WTC11 (cell line): ENCODE data around the gene CHRM3.

Source experiments
- CBFB ChIP-seq: sonication (generic); formaldehyde crosslinking; IDR thresholded peaks from 2 replicates; pipeline ENCODE4 v1.8.1; 2022; ENCODE audit warnings: mild to moderate bottlenecking, low read depth, missing genetic modification reagents
- ETV6 ChIP-seq: sonication (generic); formaldehyde crosslinking; IDR thresholded peaks from 2 replicates; pipeline ENCODE4 v1.8.1; 2022; ENCODE audit warnings: mild to moderate bottlenecking, missing genetic modification reagents
- GRHL2 ChIP-seq: fragments of 250-450 bp; sonication (Bioruptor Pico); IDR thresholded peaks from 2 replicates; pipeline ENCODE4 v1.8.0; 2022; ENCODE audit warnings: mild to moderate bottlenecking, moderate library complexity; ENCODE audit not compliant: insufficient replicate concordance, severe bottlenecking
- NFE2L1 ChIP-seq: sonication (generic); formaldehyde crosslinking; IDR thresholded peaks from 2 replicates; pipeline ENCODE4 v1.8.1; 2023; ENCODE audit warnings: missing genetic modification reagents
- SP1 ChIP-seq: sonication (generic); formaldehyde crosslinking; conservative IDR thresholded peaks from 2 replicates; pipeline ENCODE4 v1.8.1; 2022; ENCODE audit warnings: missing genetic modification reagents
- TP53 ChIP-seq: sonication (generic); formaldehyde crosslinking; IDR thresholded peaks from 2 replicates; pipeline ENCODE4 v1.8.1; 2023; ENCODE audit warnings: mild to moderate bottlenecking, missing genetic modification reagents
- TF ChIP-seq, protein P1 (sequence below): sonication (generic); formaldehyde crosslinking; IDR thresholded peaks from 2 replicates; pipeline ENCODE4 v1.8.0; 2022; ENCODE audit warnings: missing genetic modification reagents
- TF ChIP-seq, protein P2 (sequence below): fragments of 200-600 bp; IDR thresholded peaks from 2 replicates; pipeline ENCODE4 v1.8.0; 2022; ENCODE audit warnings: antibody characterized with exemption
- TF ChIP-seq, protein P3 (sequence below): fragments of 250-450 bp; sonication (Bioruptor Pico); IDR thresholded peaks from 2 replicates; pipeline ENCODE4 v1.9.0; 2021; ENCODE audit warnings: mild to moderate bottlenecking
- TF ChIP-seq, protein P4 (sequence below): sonication (generic); formaldehyde crosslinking; IDR thresholded peaks from 2 replicates; pipeline ENCODE4 v1.8.0; 2022; ENCODE audit warnings: mild to moderate bottlenecking, missing genetic modification reagents
- TF ChIP-seq, protein P5 (sequence below): sonication (generic); formaldehyde crosslinking; conservative IDR thresholded peaks from 2 replicates; pipeline ENCODE4 v1.8.1; 2022; ENCODE audit warnings: mild to moderate bottlenecking, missing genetic modification reagents
- TF ChIP-seq, protein P6 (sequence below): sonication (generic); formaldehyde crosslinking; IDR thresholded peaks from 2 replicates; pipeline ENCODE4 v1.8.0; 2022; ENCODE audit warnings: mild to moderate bottlenecking, missing genetic modification reagents

DNA sequence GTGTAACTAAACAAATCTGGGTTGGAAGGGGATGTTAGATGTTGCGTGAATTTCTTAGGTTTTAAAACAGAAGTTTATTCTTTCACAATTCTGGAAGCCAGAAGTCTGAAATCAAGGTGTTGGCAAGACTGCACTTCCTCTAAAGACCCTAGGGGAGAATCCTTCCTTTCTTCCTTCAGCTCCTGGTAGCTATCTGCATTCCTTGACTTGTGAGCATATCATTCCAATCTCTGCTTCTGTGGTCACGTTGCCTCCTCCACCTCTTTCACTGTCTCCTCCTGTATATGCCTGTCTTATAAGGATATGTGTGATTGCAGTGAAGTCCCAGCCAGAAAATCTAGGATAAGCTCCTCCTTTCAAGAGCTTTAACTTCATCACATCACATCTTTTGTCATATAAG, 7.7 kb downstream of the CHRM3 start:
- TF ChIP-seq, protein P1, sequence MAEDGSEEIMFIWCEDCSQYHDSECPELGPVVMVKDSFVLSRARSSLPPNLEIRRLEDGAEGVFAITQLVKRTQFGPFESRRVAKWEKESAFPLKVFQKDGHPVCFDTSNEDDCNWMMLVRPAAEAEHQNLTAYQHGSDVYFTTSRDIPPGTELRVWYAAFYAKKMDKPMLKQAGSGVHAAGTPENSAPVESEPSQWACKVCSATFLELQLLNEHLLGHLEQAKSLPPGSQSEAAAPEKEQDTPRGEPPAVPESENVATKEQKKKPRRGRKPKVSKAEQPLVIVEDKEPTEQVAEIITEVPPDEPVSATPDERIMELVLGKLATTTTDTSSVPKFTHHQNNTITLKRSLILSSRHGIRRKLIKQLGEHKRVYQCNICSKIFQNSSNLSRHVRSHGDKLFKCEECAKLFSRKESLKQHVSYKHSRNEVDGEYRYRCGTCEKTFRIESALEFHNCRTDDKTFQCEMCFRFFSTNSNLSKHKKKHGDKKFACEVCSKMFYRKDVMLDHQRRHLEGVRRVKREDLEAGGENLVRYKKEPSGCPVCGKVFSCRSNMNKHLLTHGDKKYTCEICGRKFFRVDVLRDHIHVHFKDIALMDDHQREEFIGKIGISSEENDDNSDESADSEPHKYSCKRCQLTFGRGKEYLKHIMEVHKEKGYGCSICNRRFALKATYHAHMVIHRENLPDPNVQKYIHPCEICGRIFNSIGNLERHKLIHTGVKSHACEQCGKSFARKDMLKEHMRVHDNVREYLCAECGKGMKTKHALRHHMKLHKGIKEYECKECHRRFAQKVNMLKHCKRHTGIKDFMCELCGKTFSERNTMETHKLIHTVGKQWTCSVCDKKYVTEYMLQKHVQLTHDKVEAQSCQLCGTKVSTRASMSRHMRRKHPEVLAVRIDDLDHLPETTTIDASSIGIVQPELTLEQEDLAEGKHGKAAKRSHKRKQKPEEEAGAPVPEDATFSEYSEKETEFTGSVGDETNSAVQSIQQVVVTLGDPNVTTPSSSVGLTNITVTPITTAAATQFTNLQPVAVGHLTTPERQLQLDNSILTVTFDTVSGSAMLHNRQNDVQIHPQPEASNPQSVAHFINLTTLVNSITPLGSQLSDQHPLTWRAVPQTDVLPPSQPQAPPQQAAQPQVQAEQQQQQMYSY (CRISPR knock-in tag) = no peak
- TF ChIP-seq, protein P2, sequence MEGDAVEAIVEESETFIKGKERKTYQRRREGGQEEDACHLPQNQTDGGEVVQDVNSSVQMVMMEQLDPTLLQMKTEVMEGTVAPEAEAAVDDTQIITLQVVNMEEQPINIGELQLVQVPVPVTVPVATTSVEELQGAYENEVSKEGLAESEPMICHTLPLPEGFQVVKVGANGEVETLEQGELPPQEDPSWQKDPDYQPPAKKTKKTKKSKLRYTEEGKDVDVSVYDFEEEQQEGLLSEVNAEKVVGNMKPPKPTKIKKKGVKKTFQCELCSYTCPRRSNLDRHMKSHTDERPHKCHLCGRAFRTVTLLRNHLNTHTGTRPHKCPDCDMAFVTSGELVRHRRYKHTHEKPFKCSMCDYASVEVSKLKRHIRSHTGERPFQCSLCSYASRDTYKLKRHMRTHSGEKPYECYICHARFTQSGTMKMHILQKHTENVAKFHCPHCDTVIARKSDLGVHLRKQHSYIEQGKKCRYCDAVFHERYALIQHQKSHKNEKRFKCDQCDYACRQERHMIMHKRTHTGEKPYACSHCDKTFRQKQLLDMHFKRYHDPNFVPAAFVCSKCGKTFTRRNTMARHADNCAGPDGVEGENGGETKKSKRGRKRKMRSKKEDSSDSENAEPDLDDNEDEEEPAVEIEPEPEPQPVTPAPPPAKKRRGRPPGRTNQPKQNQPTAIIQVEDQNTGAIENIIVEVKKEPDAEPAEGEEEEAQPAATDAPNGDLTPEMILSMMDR = no peak
- TF ChIP-seq, protein P3, sequence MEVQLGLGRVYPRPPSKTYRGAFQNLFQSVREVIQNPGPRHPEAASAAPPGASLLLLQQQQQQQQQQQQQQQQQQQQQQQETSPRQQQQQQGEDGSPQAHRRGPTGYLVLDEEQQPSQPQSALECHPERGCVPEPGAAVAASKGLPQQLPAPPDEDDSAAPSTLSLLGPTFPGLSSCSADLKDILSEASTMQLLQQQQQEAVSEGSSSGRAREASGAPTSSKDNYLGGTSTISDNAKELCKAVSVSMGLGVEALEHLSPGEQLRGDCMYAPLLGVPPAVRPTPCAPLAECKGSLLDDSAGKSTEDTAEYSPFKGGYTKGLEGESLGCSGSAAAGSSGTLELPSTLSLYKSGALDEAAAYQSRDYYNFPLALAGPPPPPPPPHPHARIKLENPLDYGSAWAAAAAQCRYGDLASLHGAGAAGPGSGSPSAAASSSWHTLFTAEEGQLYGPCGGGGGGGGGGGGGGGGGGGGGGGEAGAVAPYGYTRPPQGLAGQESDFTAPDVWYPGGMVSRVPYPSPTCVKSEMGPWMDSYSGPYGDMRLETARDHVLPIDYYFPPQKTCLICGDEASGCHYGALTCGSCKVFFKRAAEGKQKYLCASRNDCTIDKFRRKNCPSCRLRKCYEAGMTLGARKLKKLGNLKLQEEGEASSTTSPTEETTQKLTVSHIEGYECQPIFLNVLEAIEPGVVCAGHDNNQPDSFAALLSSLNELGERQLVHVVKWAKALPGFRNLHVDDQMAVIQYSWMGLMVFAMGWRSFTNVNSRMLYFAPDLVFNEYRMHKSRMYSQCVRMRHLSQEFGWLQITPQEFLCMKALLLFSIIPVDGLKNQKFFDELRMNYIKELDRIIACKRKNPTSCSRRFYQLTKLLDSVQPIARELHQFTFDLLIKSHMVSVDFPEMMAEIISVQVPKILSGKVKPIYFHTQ = no peak
- TF ChIP-seq TP53 (no peak), SP1 (CRISPR knock-in tag) (no peak), NFE2L1 (CRISPR knock-in tag) (no peak), GRHL2 (CRISPR knock-in tag) (no peak), CBFB (CRISPR knock-in tag) (no peak), ETV6 (no peak)
- TF ChIP-seq, protein P4, sequence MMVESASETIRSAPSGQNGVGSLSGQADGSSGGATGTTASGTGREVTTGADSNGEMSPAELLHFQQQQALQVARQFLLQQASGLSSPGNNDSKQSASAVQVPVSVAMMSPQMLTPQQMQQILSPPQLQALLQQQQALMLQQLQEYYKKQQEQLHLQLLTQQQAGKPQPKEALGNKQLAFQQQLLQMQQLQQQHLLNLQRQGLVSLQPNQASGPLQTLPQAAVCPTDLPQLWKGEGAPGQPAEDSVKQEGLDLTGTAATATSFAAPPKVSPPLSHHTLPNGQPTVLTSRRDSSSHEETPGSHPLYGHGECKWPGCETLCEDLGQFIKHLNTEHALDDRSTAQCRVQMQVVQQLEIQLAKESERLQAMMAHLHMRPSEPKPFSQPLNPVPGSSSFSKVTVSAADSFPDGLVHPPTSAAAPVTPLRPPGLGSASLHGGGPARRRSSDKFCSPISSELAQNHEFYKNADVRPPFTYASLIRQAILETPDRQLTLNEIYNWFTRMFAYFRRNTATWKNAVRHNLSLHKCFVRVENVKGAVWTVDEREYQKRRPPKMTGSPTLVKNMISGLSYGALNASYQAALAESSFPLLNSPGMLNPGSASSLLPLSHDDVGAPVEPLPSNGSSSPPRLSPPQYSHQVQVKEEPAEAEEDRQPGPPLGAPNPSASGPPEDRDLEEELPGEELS (CRISPR knock-in tag) = no peak
- TF ChIP-seq, protein P5, sequence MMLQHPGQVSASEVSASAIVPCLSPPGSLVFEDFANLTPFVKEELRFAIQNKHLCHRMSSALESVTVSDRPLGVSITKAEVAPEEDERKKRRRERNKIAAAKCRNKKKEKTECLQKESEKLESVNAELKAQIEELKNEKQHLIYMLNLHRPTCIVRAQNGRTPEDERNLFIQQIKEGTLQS (CRISPR knock-in tag) = no peak
- TF ChIP-seq, protein P6, sequence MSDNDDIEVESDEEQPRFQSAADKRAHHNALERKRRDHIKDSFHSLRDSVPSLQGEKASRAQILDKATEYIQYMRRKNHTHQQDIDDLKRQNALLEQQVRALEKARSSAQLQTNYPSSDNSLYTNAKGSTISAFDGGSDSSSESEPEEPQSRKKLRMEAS = no peak
